GM23248 (cell line): ENCODE results near the gene SCAMP4.
"Not testable (repeated sequence)": the region's sequence is repeated elsewhere in the genome, so short reads cannot be mapped to it uniquely, and the experiment has no call there.

Experiments
- EZH2 ChIP-seq: fragments of 200-600 bp; sonication (generic); IDR thresholded peaks from 2 replicates; pipeline ENCODE4 v1.6.1; 2018; ENCODE audit warnings: antibody characterized with exemption, mild to moderate bottlenecking; ENCODE audit not compliant: insufficient read depth, poor library complexity, severe bottlenecking
- EZH2phosphoT487 ChIP-seq: fragments of 200-600 bp; sonication (generic); IDR thresholded peaks from 2 replicates; pipeline ENCODE4 v1.6.1; 2018; ENCODE audit warnings: antibody characterized with exemption, moderate library complexity, mild to moderate bottlenecking, low read depth; ENCODE audit not compliant: insufficient read depth

DNA sequence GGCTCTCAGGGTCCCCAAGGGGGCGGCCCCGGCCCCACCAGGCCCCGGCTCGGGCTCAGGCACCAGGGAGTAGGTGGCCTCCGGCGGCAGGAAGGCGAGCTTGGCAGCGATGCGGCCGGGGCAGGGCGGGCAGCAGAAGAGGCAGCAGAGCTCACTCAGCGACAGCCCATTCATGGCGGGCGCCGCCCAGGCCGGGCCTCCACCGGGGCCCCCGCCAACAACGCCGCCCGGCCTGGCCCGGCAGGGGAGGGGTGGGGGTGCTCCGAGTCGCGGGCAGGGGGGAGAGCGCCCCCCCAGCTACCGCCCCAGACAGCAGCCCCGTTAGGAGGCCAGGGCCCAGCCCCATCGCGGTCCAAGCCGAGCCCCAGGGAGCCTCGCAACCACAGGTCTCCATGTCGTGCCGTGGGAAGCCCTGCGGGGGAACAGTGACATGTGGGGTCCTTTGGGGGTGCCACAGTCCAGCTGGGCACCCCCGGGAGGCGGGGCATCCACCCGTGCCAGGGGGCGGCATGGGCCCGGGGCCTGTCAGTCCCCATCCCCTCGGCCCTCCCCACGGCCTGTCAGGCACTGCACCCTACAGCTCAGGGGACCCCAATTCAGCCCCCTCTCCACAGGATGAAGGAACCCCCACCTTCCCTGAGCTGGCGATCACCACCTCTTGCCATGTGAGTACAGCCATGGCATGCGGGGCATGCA, 23.7 kb upstream of the SCAMP4 start:
- not testable (repeated sequence) for TF ChIP-seq EZH2phosphoT487, EZH2
